GM19467 (cell line): Measurements from ENCODE around the gene MUC20.

Experiments used
- ATAC-seq: cut with Tn5 transposase; IDR thresholded peaks from one replicate; pipeline ENCODE4 v1.9.1; 2021; ENCODE audit warnings: mild to moderate bottlenecking, moderate library complexity; ENCODE audit not compliant: unreplicated experiment

MUC20 gene

DNA sequence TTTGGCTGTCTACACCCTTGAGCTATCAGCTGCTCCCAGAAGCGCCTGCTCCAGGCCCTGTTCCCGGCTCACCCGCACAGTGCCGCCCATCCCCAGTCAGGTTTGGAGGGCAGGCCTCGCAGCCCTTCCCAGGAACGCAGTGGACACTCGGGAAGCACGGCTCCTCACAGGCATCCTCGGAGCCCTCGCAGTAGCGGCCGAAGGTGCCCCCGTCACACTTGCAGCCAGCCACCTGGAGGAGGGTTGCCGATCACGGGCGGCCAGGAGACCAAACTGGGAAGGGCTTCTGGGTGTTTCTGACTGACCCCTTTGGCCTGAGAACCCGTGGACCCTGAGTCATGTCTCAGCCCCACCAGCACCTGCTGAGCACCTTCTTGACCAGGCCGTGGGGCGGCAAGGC, 33.4 kb downstream of the MUC20 start:
- ATAC-seq, result no peak

- ATAC-seq, result no peak
These were observed 34.1 kb downstream of the MUC20 start for GRCh38 chr3:195754906-195755305.

DNA sequence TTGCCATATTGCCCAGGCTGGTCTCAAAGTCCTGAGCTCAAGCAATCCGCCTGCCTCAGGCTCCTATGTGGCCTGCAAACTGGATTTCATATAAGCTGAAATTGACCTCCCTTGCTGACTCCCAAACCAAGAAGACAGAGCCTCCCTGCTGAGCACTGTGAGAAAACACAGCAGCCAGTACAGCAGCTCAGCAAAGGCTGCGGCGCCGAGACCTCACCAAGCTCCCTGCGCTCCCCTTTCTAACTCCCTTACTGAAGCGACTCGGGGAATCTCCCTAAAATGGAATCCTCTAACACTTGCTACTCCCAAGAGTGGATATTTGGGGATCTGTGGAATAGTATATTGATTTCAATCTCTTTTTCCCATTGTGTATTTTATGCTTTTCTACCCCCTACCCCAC, 34.6 kb downstream of the MUC20 start:
- no peak for ATAC-seq

- ATAC-seq, result no peak
These were observed 35.3 kb downstream of the MUC20 start for GRCh38 chr3:195755791-195756676.

- ATAC-seq, result no peak
These were observed 36.6 kb downstream of the MUC20 start for GRCh38 chr3:195757438-195757770.

GRCh38 chr3:195757827-195758226, 37.0 kb downstream of the MUC20 start:
- no peak for ATAC-seq

DNA sequence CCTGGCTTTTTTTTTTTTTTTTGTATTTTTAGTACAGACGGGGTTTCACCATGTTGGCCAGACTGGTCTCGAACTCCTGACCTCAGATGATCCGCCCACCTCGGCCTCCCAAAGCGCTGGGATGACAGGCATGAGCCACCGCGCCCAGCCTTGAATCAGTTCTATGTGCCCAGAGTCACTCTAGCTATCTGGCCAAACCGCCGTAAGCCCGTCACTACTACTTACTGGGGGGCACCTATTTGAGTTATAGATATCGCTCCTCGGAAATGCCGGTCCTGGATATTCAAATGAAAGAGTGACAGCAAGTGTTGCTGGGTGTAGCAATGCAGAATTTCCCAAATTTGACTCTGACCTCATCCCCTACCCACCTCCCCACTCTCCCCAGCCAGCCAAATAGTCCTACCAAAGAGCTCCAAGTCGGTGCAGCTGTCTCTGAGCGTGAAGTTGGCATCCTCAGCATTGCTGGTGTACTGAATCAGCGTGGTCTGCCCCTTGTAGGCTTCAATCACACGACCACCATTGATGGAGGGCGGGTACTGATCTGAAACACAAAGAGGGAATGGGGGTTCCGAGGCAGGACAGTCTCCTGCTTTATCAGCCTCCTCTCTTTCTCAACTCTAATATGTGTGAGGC, 38.1 kb downstream of the MUC20 start:
- ATAC-seq, result no peak

- ATAC-seq, result no peak
These were observed 39.8 kb downstream of the MUC20 start for GRCh38 chr3:195760345-195761122.

GRCh38 chr3:195761123-195761566, 40.4 kb downstream of the MUC20 start:
- no peak for ATAC-seq

- ATAC-seq, result no peak
These were observed 40.9 kb downstream of the MUC20 start for GRCh38 chr3:195761567-195762248.

- ATAC-seq, result no peak
These were observed 41.4 kb downstream of the MUC20 start for GRCh38 chr3:195762249-195762585.

GRCh38 chr3:195762611-195763010, 41.8 kb downstream of the MUC20 start:
- no peak for ATAC-seq

DNA sequence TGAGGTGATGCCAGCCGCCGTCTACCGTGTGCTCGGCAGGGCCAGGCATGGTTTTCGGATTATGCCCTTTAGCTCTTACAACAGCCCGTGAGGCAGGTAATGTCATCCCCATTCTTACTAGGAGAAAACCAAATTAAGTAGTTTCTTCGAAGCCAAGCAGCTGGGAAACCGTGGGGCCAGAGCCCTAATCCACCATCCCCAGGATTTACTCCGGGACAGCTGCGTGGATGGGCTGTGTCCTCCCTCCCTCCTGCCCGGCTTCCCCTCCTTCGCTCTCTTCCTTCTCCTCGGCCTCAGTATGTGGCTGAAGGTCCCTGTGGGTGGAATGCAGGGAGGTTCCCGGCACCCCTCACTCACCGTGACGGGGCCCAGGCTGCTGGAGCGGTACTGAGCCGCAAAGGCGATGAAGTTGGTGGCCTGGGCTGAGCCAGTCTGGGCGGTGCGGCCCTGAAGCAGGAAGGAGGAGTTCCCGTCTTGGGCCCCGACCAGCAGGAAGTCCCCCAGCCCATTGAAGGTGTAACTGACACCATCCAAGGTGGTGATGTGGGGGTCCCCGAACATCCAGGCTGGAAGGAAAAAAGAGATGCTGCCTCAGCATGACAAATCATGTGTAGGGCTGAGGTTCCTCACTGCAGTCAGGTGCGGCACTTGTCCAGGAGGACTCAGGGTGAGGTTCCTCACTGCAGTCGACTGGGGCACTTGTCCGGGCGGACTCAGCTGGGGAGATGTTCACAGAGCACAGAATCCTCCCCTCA, 42.5 kb downstream of the MUC20 start:
- ATAC-seq, result no peak

GRCh38 chr3:195763843-195764825, 43.4 kb downstream of the MUC20 start:
- no peak for ATAC-seq

DNA sequence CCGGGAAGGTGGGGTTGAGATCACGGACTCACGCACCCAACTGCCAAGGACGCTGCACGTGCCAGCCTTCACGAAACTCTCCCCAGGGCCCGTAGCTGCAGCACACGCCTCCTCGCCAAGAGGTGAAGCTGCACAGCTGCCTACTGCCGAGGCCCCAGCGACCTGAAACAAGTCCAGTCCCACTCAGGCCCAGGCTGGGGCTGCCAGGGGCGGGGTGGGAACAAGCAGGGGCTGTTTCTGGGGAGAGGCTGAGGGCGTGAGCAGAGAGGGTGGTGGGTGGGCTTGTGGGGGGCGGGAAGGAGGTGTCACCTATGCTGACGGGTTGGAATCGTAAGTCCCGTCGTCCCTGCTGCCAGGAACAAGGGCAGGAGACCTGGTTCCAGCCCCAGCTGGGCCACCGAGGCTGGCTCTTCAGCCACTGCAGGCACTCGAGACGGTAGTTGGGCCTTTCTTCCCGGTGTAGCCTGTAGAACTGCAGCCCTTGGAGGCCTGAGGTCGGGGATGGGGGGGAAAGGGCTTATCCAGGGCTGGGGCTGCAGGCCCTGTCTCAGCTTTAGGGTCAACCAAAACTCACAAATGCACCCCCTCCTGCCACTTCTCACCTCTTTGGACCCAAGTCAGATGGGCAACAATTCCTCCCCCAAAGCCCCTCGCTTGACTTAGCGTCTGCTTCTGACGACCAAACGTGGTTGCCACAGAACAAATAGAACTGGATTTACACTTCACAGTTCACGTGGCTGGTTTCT, 44.4 kb downstream of the MUC20 start:
- ATAC-seq, result no peak

GRCh38 chr3:195766671-195767070, 45.9 kb downstream of the MUC20 start:
- ATAC-seq, result no peak

GRCh38 chr3:195767792-195768191, 47.0 kb downstream of the MUC20 start:
- no peak for ATAC-seq

GRCh38 chr3:195768414-195768813, 47.6 kb downstream of the MUC20 start:
- no peak for ATAC-seq
